HepG2 (cell line): Measurements from ENCODE around the gene ANKS1A. TPM values are rescaled to one million over a fixed set of nuclear protein-coding genes. Genes with fewer than 3 reads are reported as not detected.
A peak's percentile ranks its signal among the peaks of the same experiment; 100 is the strongest.

Source experiments
- ATM ChIP-seq: fragments of 450-650 bp; IDR thresholded peaks from 2 replicates; pipeline ENCODE4 v1.7.1; 2017; ENCODE audit warnings: mild to moderate bottlenecking, borderline replicate concordance
- DPF2 ChIP-seq: sonication (generic); formaldehyde crosslinking; IDR thresholded peaks from 2 replicates; pipeline ENCODE4 v1.4.0; 2020; ENCODE audit warnings: mild to moderate bottlenecking, low read depth, missing genetic modification reagents, borderline replicate concordance
- HDAC2 ChIP-seq: sonication (generic); formaldehyde crosslinking; IDR thresholded peaks from 2 replicates; pipeline ENCODE4 v1.4.0; 2020; ENCODE audit warnings: missing genetic modification reagents
- HNF4A ChIP-seq: sonication (generic); formaldehyde crosslinking; IDR thresholded peaks from 2 replicates; pipeline ENCODE4 v1.4.0; 2020; ENCODE audit warnings: missing genetic modification reagents
- MAFG ChIP-seq: sonication (generic); formaldehyde crosslinking; IDR thresholded peaks from 2 replicates; pipeline ENCODE4 v1.5.1; 2020; ENCODE audit warnings: mild to moderate bottlenecking, missing genetic modification reagents
- STAG1 ChIP-seq: sonication (generic); formaldehyde crosslinking; IDR thresholded peaks from 2 replicates; pipeline ENCODE4 v1.4.0; 2020; ENCODE audit warnings: missing genetic modification reagents
- SYNCRIP ChIP-seq: fragments of 200-400 bp; formaldehyde crosslinking; IDR thresholded peaks from 2 replicates; pipeline ENCODE4 v1.6.1; 2018; ENCODE audit warnings: mild to moderate bottlenecking, low read depth, low read length; ENCODE audit not compliant: insufficient read depth
- TBX2 ChIP-seq: sonication (generic); formaldehyde crosslinking; IDR thresholded peaks from 2 replicates; pipeline ENCODE4 v1.5.0; 2020; ENCODE audit warnings: missing genetic modification reagents, mild to moderate bottlenecking, borderline replicate concordance
- ZNF256 ChIP-seq: sonication (generic); formaldehyde crosslinking; conservative IDR thresholded peaks from 2 replicates; pipeline ENCODE4 v1.4.0; 2020; ENCODE audit warnings: missing genetic modification reagents
- polyA plus RNA-seq, 8 experiments: library from polyadenylated mRNA; depleted of rRNA in 3 of 8; stranded (reverse) in 7 of 8; unstranded in 1 of 8; fragments of >200 nt; fragmentation: Illumina TruSeq in 4 of 8; extraction: Trizol in 4 of 8; gene quantifications; 2 replicates each; pipeline versions ENCODE4 v1.2.1 to v1.2.3, GENCODE V29; 2011 to 2016; ENCODE audit warnings: low read depth in 4 of 8, missing spikeins in 1 of 8, mixed read lengths in 1 of 8; ENCODE audit not compliant: insufficient read depth in 1 of 8
- total RNA-seq, 5 experiments: library from RNA; depleted of rRNA; stranded (reverse); fragments of >200 nt; fragmentation: Illumina TruSeq; extraction: Trizol; gene quantifications; 2 replicates each; pipeline ENCODE4 v1.2.3, GENCODE V29; 2016; ENCODE audit warnings: low read depth in 1 of 5
- TF ChIP-seq, protein P1 (sequence below): sonication (generic); formaldehyde crosslinking; IDR thresholded peaks from 2 replicates; pipeline ENCODE4 v1.5.1; 2020; ENCODE audit warnings: mild to moderate bottlenecking, missing genetic modification reagents, moderate library complexity
- TF ChIP-seq, protein P2 (sequence below): sonication (generic); formaldehyde crosslinking; conservative IDR thresholded peaks from 2 replicates; pipeline ENCODE4 v1.5.0; 2020; ENCODE audit warnings: missing genetic modification reagents
- TF ChIP-seq, protein P3 (sequence below): sonication (generic); formaldehyde crosslinking; IDR thresholded peaks from 2 replicates; pipeline ENCODE4 v1.9.0; 2021; ENCODE audit warnings: mild to moderate bottlenecking, missing genetic modification reagents
- TF ChIP-seq, protein P4 (sequence below): sonication (generic); formaldehyde crosslinking; IDR thresholded peaks from 2 replicates; pipeline ENCODE4 v1.5.0; 2020; ENCODE audit warnings: mild to moderate bottlenecking, missing genetic modification reagents

Gene ANKS1A
- total and polyA plus RNA-seq, 2 of the 13 experiments (the other 11 are each of a cell fraction or from before 2014, with no cell fraction given) = 7.2 to 15.1 TPM

DNA sequence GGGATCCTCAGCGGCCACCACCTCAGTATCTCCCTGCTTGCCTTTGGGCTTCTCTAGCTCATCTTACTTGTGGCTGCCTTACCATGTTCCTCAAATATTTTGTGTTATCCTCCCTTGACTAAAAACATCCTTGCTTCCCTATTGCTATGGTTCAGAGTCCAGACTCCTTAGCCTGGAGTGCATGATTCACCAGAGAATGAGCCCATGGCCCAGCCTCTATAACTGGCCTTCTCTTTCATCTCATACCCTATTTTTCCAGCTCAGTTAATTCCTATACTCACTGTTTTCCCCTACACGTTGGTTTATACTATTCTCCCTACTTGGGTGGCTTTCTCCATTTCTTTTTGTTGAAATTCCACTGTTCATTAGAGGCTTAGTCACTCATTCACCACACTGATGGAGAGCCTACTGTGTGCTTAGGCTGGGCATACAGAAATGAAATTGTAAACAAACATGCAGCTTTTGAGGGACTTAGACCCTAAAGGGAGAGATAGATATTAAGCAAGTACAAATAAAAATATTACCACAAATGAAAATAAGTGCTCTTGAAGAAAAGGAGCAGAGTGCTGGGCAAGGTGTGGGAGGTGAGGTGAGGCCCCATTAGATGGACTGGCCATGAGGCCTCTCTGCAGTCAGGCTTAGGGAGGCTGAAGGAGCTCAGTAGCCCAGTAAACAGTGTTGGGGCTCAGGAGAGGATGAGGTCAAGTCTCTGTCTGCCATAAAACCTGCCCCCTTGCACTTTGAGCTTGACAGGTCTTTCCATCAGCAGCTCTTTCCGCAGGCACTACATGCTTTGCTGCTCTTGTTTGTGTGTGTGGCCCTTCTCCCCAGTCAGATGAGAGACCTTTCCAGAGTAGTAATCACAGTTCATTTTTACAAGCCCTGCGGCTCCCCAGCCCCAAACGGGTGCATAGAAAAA, 142.8 kb downstream of the ANKS1A start (continued):
- TF ChIP-seq, protein P1, sequence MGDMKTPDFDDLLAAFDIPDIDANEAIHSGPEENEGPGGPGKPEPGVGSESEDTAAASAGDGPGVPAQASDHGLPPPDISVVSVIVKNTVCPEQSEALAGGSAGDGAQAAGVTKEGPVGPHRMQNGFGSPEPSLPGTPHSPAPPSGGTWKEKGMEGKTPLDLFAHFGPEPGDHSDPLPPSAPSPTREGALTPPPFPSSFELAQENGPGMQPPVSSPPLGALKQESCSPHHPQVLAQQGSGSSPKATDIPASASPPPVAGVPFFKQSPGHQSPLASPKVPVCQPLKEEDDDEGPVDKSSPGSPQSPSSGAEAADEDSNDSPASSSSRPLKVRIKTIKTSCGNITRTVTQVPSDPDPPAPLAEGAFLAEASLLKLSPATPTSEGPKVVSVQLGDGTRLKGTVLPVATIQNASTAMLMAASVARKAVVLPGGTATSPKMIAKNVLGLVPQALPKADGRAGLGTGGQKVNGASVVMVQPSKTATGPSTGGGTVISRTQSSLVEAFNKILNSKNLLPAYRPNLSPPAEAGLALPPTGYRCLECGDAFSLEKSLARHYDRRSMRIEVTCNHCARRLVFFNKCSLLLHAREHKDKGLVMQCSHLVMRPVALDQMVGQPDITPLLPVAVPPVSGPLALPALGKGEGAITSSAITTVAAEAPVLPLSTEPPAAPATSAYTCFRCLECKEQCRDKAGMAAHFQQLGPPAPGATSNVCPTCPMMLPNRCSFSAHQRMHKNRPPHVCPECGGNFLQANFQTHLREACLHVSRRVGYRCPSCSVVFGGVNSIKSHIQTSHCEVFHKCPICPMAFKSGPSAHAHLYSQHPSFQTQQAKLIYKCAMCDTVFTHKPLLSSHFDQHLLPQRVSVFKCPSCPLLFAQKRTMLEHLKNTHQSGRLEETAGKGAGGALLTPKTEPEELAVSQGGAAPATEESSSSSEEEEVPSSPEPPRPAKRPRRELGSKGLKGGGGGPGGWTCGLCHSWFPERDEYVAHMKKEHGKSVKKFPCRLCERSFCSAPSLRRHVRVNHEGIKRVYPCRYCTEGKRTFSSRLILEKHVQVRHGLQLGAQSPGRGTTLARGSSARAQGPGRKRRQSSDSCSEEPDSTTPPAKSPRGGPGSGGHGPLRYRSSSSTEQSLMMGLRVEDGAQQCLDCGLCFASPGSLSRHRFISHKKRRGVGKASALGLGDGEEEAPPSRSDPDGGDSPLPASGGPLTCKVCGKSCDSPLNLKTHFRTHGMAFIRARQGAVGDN (CRISPR knock-in tag) = peak; percentile 30; the same call in 1 of the 2 replicates
- TF ChIP-seq STAG1 (CRISPR knock-in tag) = no peak
- peak; percentile 63; the same call in 1 of the 2 replicates for TF ChIP-seq HDAC2 (CRISPR knock-in tag)
- TF ChIP-seq, protein P2, sequence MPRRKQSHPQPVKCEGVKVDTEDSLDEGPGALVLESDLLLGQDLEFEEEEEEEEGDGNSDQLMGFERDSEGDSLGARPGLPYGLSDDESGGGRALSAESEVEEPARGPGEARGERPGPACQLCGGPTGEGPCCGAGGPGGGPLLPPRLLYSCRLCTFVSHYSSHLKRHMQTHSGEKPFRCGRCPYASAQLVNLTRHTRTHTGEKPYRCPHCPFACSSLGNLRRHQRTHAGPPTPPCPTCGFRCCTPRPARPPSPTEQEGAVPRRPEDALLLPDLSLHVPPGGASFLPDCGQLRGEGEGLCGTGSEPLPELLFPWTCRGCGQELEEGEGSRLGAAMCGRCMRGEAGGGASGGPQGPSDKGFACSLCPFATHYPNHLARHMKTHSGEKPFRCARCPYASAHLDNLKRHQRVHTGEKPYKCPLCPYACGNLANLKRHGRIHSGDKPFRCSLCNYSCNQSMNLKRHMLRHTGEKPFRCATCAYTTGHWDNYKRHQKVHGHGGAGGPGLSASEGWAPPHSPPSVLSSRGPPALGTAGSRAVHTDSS (CRISPR knock-in tag) = 0 out of 2 replicates have a peak, but pooled peaks have one; percentile 43
- TF ChIP-seq ATM = no peak
- TF ChIP-seq DPF2 (CRISPR knock-in tag) = 0 out of 2 replicates have a peak, but pooled peaks have one; percentile 64
- TF ChIP-seq MAFG (CRISPR knock-in tag) = no peak
- 0 out of 2 replicates have a peak, but pooled peaks have one; percentile 39 for TF ChIP-seq ZNF256
- TF ChIP-seq, protein P3, sequence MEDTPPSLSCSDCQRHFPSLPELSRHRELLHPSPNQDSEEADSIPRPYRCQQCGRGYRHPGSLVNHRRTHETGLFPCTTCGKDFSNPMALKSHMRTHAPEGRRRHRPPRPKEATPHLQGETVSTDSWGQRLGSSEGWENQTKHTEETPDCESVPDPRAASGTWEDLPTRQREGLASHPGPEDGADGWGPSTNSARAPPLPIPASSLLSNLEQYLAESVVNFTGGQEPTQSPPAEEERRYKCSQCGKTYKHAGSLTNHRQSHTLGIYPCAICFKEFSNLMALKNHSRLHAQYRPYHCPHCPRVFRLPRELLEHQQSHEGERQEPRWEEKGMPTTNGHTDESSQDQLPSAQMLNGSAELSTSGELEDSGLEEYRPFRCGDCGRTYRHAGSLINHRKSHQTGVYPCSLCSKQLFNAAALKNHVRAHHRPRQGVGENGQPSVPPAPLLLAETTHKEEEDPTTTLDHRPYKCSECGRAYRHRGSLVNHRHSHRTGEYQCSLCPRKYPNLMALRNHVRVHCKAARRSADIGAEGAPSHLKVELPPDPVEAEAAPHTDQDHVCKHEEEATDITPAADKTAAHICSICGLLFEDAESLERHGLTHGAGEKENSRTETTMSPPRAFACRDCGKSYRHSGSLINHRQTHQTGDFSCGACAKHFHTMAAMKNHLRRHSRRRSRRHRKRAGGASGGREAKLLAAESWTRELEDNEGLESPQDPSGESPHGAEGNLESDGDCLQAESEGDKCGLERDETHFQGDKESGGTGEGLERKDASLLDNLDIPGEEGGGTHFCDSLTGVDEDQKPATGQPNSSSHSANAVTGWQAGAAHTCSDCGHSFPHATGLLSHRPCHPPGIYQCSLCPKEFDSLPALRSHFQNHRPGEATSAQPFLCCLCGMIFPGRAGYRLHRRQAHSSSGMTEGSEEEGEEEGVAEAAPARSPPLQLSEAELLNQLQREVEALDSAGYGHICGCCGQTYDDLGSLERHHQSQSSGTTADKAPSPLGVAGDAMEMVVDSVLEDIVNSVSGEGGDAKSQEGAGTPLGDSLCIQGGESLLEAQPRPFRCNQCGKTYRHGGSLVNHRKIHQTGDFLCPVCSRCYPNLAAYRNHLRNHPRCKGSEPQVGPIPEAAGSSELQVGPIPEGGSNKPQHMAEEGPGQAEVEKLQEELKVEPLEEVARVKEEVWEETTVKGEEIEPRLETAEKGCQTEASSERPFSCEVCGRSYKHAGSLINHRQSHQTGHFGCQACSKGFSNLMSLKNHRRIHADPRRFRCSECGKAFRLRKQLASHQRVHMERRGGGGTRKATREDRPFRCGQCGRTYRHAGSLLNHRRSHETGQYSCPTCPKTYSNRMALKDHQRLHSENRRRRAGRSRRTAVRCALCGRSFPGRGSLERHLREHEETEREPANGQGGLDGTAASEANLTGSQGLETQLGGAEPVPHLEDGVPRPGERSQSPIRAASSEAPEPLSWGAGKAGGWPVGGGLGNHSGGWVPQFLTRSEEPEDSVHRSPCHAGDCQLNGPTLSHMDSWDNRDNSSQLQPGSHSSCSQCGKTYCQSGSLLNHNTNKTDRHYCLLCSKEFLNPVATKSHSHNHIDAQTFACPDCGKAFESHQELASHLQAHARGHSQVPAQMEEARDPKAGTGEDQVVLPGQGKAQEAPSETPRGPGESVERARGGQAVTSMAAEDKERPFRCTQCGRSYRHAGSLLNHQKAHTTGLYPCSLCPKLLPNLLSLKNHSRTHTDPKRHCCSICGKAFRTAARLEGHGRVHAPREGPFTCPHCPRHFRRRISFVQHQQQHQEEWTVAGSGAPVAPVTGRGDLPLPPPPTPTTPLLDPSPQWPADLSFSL (CRISPR knock-in tag) = no peak
- TF ChIP-seq SYNCRIP = no peak
- TF ChIP-seq TBX2 (CRISPR knock-in tag) = peak; percentile 49; the same call in 1 of the 2 replicates
- TF ChIP-seq, protein P4, sequence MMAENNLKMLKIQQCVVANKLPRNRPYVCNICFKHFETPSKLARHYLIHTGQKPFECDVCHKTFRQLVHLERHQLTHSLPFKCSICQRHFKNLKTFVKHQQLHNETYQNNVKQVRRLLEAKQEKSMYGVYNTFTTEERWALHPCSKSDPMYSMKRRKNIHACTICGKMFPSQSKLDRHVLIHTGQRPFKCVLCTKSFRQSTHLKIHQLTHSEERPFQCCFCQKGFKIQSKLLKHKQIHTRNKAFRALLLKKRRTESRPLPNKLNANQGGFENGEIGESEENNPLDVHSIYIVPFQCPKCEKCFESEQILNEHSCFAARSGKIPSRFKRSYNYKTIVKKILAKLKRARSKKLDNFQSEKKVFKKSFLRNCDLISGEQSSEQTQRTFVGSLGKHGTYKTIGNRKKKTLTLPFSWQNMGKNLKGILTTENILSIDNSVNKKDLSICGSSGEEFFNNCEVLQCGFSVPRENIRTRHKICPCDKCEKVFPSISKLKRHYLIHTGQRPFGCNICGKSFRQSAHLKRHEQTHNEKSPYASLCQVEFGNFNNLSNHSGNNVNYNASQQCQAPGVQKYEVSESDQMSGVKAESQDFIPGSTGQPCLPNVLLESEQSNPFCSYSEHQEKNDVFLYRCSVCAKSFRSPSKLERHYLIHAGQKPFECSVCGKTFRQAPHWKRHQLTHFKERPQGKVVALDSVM = peak; percentile 35; the same call in 1 of the 2 replicates
- peak; percentile 93 for TF ChIP-seq HNF4A (CRISPR knock-in tag)
